Stimulated activated CD4-positive, alpha-beta T cell treated with anti-CD3 and anti-CD28 coated beads, Interleukin-2, amount 100 ng/mL, for 48 hours (primary cell): ENCODE data around the gene CRTC2.

ENCODE experiments used
- DNase-seq, 2 donors: peaks; one replicate each; pipeline ENCODE4 v3.0.0-alpha.2; 2020

CRTC2 gene

DNA sequence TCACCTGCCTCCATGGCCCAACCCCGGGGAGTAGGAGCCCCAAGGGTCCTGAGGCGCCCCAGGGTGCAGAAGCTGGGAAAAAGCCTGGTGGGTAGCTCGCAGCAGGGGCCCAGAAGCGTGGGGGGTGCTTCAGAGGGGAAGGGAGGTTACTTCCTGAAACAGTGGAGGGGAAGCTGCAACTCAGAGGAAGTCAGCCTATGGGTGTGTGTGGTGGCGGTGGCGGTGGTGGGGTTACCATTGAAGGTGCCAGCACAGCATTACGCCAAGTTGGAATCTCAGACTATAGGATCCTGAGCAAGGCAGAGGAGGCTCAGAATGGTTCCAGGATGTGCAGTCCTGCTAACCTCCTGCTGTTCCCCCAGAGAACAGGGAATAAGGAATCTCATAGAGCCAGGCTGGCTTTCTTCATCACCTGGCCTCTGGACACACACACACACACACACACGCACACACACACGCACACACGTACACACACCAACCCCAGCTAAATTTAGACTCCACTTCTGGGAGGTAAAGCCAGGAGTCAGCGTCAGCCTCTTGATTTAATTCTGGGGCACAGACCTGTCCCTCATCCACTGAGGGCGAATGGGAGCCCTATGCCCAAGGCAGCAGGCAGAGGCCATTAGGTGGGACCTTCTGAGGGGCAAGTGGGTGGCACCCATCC lies 13.1 kb downstream of the CRTC2 start:
- DNase-seq = peak; percentile 55 to 57

DNA sequence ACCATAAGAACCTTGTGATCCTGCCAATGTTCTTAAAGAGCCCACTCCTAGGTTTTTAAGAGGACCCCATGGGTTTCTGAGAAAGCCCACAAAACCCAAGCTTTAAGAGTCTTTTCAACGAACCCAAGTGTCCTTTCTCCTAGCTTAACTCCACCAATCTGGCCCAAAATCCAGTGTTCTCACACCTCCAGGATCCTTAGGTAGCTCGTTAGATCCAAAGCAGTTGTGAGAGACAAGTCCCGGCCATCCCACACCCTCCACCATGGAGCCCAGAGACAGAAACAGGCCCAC lies 13.6 kb downstream of the CRTC2 start:
- no peak for DNase-seq

DNA sequence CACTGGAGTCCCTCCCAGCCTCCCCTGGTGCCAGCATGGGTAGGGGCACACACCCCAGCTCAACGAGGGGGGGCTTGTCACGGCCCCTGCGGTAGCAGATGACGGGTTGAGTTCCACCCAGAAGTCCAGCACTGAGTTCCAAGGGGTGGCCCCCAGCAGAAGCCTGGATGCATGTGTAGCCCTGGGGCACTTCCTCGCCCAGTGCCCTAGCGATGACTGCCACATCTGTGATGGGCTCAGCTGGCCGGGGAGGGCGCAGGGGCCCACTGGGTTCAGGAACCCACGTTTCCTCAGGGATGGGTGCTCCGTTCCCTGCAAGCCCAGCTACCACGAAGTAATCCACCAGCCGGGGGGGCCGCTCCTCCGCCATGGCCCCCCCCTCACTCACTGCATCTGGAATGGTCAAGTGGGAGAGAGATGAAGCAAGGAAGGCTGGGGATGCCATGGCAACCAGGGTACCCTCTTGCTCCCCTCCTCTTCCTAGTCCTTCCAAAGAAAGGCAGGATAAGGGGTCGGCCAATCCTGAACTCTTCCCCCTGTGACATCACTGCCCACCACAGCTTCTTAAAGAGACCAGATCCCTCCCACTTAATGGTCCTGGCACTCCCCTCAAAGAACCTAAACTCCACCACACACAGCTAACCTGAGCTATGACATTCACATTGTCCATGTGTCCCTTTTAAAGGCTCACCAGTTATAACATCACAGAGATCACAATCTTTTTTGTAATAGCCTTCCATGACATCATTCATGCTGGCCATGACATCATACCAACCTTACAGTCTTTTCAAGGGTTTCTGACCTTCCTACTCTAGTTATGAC lies 14.2 kb downstream of the CRTC2 start:
- DNase-seq = no peak

DNA sequence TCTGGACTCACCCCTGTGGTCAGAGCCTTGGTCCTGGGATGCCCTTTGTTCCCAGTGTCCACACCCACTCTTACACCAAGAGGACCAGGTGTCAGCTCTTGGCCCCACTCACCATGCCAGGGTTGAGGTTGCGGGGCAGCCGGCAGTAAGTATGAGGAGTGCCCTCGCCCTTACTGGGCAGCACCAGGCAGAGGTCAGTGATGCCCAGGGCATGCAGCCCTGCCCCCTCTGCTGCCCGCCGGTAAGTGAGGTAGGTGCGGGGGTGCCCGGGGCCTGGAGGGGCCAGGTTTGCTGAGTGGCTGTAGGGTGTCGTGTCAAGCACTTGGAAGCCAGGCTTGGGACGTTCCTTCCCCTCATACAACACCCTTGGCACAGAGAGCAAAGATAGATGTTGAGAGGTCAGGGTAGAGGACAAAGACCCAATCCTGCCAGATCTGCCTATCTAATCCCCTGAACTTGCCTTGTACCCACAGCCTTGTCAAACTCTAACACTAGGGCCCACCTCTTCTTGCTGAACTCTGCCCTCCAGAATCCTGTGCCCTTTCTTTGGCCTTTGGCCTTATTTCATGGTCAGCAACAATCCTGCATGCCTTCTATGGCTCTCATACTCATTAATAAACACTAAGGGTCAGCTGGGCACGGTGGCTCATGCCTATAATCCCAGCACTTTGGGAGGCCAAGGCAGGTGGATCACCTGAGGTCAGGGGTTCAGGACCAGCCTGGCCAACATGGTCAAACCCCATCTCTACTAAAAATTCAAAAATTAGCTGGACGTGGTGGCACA lies 15.5 kb downstream of the CRTC2 start:
- no peak for DNase-seq

DNA sequence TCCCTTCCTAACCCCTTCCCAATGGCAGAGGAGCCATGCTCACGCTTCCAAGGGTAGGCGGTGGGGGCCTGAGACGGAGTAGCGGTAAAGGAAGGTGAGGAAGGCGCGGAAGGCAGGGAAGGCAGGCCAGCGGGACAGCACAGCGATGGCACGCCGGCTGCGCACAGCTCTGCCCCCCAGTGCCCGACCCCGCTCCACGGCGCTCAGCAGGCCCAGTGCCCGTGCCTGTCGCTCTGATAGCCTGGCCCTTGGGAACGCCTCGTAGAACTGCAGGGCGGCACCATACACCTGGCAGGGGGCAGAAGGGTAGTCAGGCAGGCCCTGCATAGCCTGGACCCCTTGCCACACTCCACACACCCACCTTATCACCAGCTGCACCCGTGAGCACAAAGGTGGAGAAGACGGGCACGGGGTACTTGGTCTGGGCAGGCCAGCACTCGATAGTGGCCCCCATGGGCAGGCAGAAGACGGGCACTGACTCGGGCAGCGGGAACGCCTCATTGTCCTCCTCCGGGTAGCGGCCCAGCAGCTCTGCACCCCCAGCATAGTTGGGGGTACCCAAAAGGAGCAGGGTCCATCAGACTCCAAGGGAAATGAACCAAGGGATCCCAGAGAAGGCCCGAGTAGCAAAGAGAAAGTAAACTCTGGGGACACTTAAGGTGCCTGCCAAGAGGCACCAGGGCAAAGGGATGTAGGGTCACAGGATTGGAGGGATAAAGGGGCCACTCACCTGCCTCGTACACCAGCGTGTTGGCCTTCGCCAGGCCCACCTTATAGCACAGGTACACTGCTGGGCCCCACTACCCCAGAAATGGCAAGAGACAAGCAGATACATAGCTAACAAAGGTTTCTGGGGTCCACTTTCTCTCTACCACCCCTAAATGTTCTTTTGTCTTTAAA lies 16.3 kb downstream of the CRTC2 start:
- no peak for DNase-seq

DNA sequence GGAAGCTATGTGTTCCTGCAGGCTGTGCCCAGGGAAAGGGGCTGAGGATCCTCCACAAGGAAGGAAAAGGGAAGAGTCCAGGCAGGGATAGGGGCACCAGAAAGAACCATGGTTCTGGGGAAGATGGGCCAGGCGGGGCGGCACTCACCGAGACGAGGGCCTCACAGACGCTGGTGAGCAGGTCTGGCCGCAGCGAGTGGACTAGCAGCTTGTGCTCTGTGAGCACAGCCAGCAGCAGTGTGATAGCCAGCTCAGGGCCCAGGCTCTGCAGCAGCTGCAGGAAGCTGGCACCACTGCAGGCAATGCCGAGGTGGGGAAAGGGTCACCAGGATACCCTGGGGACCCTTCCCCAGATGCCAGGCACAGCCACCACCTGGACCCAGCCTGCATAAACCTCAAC lies 17.7 kb downstream of the CRTC2 start:
- no peak for DNase-seq

DNA sequence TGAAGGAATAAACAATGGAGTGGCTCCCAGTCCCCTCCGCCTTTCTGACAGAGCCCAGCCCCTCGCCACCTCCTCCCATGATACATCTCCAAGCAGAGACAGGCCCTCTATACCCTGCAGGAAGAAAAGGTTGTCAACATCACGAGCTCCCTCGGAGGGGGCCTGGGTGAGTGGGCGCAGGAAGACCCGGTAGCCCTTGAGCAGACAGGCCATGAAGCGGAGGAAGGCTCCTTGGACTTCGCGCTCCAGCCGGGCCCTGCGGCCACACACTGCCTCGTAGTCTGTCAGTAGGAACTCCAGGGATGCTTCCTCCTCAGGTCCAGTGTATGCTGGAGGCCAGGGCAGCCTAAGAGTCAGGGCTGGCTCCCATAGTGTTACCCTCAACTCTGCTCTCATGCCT lies 18.9 kb downstream of the CRTC2 start:
- no peak for DNase-seq

DNA sequence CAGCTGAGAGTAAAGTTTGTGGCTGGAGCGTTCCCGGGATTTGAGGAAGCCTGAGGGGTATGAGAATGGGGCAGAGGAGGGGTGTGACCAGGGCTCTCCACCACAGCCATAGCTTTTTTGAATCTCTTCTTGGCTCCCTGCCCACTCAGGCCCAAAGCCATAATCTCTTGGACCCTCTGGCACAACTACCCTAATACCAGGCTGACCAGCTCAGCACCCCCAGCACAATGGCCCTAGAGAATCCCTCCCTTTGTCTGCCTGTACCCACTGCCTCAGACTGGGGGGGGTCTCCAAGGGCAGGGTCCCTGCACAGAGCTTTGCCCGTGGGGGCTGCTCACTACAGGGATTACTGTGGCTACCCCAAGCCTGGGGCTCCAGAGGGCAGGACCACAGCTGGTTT lies 19.4 kb downstream of the CRTC2 start:
- no peak for DNase-seq

DNA sequence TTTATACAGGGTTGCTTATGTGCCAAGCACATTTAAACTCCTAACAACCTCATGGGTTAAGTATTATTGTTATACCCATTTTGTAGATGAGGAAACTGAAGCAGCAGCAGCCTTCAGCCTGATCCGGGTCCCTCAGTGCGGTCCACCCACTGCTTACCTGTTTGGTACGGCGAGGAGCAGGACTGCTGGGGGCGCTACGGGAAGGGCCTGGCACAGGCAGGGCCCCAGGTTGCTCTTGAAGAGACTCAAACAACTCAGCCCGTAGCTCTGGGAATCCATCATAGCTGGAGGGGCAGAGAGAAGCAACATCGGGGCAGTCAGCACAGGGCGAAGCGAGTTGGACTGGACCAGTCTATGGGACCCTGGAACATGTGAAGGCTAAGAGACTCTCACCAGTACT lies 21.1 kb downstream of the CRTC2 start:
- no peak for DNase-seq

DNA sequence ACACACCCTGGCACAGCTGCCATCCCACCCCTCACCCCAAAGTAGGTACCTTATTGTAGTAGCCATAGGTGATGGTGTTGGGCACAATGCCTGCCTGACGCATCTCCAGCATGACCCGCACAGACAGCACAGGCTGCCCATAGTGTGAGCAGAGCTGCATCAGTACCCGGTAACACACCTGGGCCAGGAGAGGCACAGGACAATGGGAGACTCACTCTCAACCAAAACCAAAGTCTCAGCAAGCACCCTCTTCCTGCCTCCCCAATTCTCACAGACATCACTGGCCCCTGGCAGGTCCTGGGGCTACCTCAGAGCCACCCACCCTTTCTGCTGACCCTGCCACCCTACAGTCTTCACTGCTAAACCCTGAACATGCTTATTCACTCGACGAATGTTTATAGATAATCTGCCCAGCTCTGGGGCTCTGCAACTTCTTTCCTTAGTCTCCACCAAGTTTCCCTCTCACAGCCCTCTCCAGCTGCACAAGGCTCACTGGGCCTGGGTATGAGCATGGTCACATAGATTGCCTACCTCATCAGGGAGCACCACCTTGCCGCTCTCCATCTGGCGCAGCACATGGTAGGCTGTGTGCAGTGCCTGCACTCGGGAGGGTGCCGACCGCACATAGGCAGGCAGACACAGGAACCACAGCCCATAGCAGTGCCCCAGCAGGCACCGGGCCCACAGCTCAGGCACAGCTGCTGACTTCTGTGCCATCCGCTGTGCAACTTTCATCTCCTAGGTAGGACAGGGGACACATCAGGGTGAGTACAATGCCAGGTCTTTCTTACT lies 22.2 kb downstream of the CRTC2 start:
- no peak for DNase-seq

DNA sequence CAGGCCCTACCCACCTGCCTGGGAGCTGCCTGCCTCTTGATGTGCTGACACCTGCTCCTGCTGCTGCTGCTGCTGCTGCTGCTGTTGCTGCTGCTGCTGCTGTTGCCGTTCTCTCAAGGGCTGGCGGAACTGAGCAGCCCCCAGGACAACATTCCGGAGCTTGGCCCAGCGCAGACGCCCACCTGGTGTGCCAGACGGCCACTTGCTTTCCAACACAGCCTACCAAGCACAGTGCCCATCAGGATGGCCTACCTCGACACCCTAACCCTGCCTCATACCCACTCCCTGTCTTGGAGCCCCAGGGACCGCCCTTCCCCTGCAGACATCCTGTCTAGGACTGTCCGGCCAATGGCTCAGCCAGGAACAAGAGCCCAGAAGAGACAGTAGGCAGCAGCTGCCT lies 23.7 kb downstream of the CRTC2 start:
- no peak for DNase-seq

DNA sequence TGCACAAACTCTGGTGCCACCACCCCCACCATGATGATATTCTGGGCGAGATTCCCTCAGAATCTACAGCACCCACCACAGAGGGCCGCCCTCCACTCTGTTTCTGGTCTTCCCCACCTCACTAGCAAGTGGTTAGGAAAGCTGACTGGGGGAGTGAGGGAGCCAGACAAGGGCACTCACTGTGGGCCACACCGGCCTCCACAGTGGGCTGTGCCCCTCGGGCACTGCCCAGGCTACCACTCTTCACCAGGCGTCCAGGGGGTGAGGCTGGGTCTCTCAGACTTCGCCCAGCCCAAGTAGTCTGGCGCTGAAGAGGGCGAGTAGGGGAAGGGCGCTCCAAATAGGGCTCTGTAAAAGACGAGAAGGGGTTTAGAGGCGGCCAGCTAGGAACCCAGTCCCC lies 24.5 kb downstream of the CRTC2 start:
- DNase-seq = no peak

DNA sequence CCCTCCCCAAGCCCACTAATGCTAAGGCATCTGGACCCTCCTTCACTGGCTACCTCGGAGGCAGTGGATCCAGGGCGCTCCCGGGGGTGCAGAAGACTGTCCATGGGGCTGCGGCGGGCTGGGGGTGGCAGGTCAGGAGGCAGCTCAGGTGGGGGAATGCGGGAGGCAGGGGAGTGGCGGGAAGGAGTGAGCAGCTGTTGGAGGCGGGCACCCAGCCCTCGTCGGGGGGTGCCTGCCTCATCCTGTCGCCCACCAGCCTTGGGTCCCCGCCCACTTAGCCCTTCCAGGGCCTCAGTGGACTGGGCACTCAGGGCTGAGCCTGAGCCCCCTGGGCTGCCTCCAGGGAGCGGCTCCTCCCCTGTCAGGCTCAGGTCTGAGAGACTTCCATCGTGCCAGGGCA lies 25.0 kb downstream of the CRTC2 start:
- no peak for DNase-seq

DNA sequence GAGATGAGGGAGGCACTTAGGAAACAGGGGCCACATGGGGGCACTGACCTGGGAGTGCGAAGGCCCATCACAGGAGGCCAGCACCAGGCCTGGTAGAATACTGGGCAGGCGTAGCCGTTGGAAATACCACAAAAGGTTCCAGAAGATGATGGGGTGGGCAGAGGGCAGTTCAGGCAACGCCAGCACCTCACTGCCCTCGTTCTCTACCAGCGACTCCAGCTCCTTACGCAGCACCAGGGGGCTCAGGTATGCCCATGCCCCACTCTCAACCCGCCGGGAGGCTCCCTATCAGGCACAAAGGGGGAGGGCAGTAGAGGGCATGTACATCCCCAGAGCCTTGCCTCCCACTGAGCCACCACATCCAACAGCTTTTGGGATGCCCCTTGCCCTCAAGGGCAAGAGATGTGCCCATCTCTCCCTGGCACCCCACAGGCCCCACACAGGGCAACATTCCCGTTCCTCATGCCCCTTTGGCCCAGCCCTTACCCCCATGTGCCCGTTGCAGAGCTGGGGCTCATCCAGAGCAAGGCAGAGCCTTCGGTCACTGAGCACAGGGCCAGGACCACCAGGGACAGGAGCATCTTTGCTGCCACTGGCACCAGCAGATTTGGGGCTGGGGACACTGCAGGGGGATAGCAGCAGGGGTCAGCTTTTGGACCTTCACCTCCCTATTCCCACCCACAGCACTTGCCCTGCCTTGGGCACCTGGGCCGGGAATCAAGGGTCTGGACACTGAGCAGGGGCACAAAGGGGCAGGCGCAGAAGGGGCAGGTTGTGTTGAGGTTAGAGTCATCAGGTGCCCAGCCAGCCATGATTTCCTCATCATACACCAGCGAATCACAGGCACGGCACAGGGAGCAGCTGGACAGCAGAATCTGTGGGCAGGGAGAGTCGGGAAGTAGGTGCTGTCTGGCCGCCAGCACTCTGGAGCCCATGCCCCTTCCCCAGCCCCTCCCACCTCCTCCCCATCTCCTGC lies 26.0 kb downstream of the CRTC2 start:
- DNase-seq = no peak

DNA sequence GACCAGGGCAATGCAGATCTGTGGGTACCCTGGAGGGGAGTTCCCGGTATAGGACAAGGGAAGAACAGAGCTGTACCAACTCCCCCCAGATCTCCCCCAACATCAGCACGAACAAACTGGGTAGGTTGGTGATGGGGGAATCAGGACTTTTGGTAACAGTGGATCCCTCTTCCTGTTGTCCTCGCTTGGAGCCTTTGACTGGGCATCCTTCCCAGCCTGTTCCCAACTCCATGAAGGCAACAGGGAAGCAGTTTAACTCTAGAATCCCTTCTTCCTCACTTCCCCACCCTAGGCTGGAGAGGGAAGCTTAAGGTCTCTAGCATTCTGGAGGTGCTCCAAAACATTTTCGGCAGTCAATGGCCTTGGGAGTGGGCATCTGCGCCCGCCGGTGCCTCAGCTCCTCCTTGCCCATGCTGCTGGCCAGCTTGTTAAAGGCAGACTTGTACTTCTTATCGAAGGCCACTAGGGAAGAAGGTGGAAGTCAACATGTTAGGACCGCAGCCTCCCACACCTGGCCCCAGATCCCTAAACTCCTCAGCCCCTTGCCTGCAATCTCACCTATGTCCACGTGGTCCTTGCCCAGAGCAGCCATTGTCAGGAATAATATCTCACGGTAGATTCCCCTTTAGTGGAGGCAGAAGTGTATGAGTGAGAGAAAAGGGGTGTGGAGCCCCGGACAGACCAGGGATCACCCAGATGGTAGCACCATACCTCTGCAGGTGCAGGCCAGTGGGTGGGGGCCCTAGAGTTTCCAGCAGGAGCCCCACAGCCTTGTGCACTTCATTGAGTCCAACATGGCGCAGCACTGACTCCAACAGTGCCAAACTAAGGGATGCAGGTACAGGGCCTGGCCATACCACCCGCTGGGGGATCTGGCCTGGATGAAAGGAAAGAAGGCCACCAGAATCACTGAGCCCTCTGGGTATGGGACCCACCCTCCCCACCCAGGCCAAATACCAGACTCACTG lies 28.1 kb downstream of the CRTC2 start:
- DNase-seq = no peak

DNA sequence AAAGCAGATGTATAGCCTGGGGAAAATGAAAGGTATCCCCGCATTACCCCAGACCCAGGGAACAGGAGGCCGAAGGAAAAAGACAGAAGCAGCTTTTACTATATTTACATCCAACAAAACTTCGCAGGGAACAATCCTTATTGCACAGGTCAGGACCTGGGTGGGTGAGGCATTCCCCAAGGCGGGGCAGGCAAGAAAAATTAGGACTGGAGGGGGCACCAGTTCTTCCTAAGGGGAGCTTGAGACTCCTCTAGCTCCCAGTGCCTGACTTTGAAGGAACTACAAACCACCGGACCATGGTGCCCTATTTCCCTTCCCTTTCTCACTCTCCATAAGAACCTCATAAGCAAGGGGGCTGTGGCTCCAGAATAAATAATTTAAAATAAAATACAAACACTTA lies 29.0 kb downstream of the CRTC2 start:
- no peak for DNase-seq

DNA sequence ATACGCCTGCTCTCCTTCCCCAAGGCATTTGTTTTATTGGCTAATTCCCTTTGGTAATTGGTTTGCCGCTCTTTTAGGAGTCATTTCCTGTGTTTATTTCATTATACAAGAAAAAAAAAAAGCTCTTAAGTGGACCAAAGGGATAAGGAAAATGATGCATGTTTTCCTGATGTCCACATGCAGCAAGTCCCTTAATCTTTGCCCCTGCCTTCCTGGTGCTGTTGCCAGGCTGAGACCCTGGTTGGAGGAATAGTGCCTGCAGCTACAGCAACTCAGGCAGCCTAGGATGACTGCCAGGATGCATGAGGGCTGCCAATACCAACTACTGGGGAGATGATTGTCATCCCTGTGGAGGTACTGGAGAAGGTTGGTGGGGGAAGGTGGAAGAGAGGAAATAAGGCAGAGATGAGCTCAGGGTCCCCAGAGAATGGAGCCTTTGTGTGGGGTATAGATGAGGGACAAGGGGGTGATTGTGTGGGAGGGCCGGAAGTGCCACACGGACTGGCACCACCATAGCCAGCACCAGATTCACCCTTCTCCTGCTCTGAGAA lies 29.5 kb downstream of the CRTC2 start:
- DNase-seq = no peak

DNA sequence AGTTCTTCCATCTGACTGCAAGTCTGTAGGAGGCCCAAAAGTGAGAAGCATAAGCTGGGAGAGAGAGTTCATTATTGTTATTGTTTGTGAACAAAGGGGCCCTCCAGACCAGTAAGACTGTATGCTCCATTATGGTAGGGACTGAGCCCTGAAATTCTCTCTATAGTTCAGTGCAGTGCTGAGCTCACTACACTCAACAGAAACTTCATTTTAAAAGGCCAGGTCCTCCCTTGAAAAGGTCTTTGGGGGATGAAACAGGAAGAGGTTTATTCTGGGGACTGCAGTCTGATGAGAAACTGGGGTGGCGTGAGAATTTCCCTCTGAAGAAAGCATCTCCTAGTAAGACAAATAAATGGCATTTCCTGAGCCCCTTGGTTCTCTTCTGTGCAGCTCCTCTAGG lies 30.2 kb downstream of the CRTC2 start:
- no peak for DNase-seq

DNA sequence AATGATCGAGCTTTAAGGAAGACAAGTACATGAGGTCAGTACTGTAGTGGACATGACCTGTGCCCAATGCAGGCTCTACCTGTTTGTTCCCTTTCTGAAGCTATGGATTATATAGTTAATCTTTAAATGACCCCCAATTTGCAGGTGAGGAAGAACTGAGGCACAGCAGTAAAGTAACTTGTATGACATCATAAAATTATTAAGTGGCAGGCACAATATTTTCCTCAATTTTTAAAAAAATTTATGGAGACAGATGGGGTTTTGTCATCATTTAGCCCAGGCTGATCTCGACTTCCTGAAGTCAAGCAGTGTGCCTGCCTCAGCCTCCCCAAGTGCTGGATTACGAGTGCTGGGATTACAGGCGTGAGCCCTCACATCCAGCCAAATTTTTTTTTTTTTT lies 32.0 kb downstream of the CRTC2 start:
- no peak for DNase-seq
